A549 (cell line): ENCODE results near the gene DERA. TPM values are rescaled to one million over a fixed set of nuclear protein-coding genes. Genes with fewer than 3 reads are reported as not detected.

ENCODE experiments used
- ATAC-seq, 2 experiments: fragments of 200-7000 bp in 1 of 2; fragments of >200 bp in 1 of 2; cut with Nextera tagmentation in 1 of 2; cut with Tn5 transposase in 1 of 2; 3 replicates each; pipeline versions ENCODE4 v1.8.0 to v1.9.1; 2018 to 2020; ENCODE audit warnings: mild to moderate bottlenecking in 1 of 2, moderate library complexity in 1 of 2
- CTCF ChIA-PET: fragments of 300-600 bp; sonication (Branson Sonifier 250); formaldehyde crosslinking; extraction: SDS; loops from one replicate; lab custom pipeline; 2021; ENCODE audit warnings: antibody characterized with exemption, inconsistent platforms; lab: Yijun Ruan, JAX
- POLR2A ChIA-PET: fragments of 350-600 bp; formaldehyde crosslinking; extraction: SDS; loops from one replicate; lab custom pipeline; 2021; ENCODE audit warnings: antibody characterized with exemption, inconsistent platforms; lab: Yijun Ruan, JAX
- DNase-seq, 2 experiments: peaks; one replicate each; pipeline versions ENCODE4 v3.0.0 to v3.0.0-alpha.2; 2011 to 2016; ENCODE audit warnings: low read depth in 1 of 2, low spot score in 1 of 2
- FAIRE-seq: peaks from 2 replicates; lab custom pipeline; 2011; peaks lifted over from hg19 to GRCh38; lab: Jason Lieb, UNC
- H3K27ac ChIP-seq, 2 experiments: fragments of >200 bp; sonication (Bioruptor Twin); formaldehyde crosslinking; 3 replicates each; pipeline ENCODE4 v1.5.1; 2016 to 2017
- H3K4me1 ChIP-seq: fragments of >200 bp; sonication (Bioruptor Twin); formaldehyde crosslinking; 3 replicates; pipeline ENCODE4 v1.6.1; 2016
- H3K4me2 ChIP-seq: fragments of >200 bp; sonication (Bioruptor Twin); formaldehyde crosslinking; 3 replicates; pipeline ENCODE4 v1.6.1; 2016
- H3K4me3 ChIP-seq: fragments of >200 bp; sonication (Bioruptor Twin); formaldehyde crosslinking; 3 replicates; pipeline ENCODE4 v1.5.1; 2016
- H3K9me3 ChIP-seq: fragments of >200 bp; sonication (Bioruptor Twin); formaldehyde crosslinking; 3 replicates; pipeline ENCODE4 v1.6.1; 2016
- CBX8 ChIP-seq: fragments of 200-600 bp; sonication (generic); IDR thresholded peaks from 2 replicates; pipeline ENCODE4 v1.6.1; 2016
- CHD2 ChIP-seq: fragments of 150-350 bp; IDR thresholded peaks from 2 replicates; pipeline ENCODE4 v1.6.1; 2014; ENCODE audit warnings: low read length; ENCODE audit not compliant: partially characterized antibody
- CHD4 ChIP-seq: fragments of 200-600 bp; sonication (generic); IDR thresholded peaks from 2 replicates; pipeline ENCODE4 v1.6.1; 2016; ENCODE audit warnings: antibody characterized with exemption, mild to moderate bottlenecking, borderline replicate concordance
- EP300 ChIP-seq, 2 experiments: fragments of >200 bp; sonication (Bioruptor Twin); formaldehyde crosslinking; IDR thresholded peaks; 2 replicates in 1 of 2; 3 replicates in 1 of 2; pipeline ENCODE4 v1.6.1; 2016 to 2017
- FOSB ChIP-seq: fragments of 250-450 bp; sonication (Bioruptor Pico); IDR thresholded peaks from 2 replicates; pipeline ENCODE4 v1.5.0; 2020; ENCODE audit warnings: mild to moderate bottlenecking, moderate library complexity
- FOXS1 ChIP-seq: fragments of 250-450 bp; sonication (Bioruptor Pico); IDR thresholded peaks from 2 replicates; pipeline ENCODE4 v1.5.0; 2020; ENCODE audit warnings: mild to moderate bottlenecking, moderate library complexity
- GATA3 ChIP-seq: IDR thresholded peaks from 2 replicates; pipeline ENCODE4 v1.6.1; 2012; ENCODE audit warnings: borderline replicate concordance
- HDAC2 ChIP-seq: fragments of 200-600 bp; sonication (generic); IDR thresholded peaks from 2 replicates; pipeline ENCODE4 v1.6.1; 2016
- HES2 ChIP-seq: fragments of >200 bp; sonication (Bioruptor Twin); formaldehyde crosslinking; IDR thresholded peaks from 2 replicates; pipeline ENCODE4 v1.6.1; 2016
- HEYL ChIP-seq: fragments of 250-450 bp; sonication (Bioruptor Pico); IDR thresholded peaks from 2 replicates; pipeline ENCODE4 v1.8.0; 2021; ENCODE audit warnings: mild to moderate bottlenecking, moderate library complexity
- HOXB13 ChIP-seq: fragments of 250-450 bp; sonication (Bioruptor Pico); IDR thresholded peaks from 2 replicates; pipeline ENCODE4 v1.5.0; 2020; ENCODE audit warnings: low read depth, mild to moderate bottlenecking, moderate library complexity
- JUN ChIP-seq, 2 experiments: fragments of >200 bp; sonication (Bioruptor Twin); formaldehyde crosslinking; IDR thresholded peaks; 2 replicates in 1 of 2; 3 replicates in 1 of 2; pipeline ENCODE4 v1.6.1; 2016 to 2017
- KDM1A ChIP-seq: fragments of 200-600 bp; sonication (generic); IDR thresholded peaks from 2 replicates; pipeline ENCODE4 v1.6.1; 2016; ENCODE audit warnings: low read depth, mild to moderate bottlenecking
- MAX ChIP-seq: IDR thresholded peaks from 2 replicates; pipeline ENCODE4 v1.6.1; 2012
- MAZ ChIP-seq: fragments of 150-350 bp; IDR thresholded peaks from 2 replicates; pipeline ENCODE4 v1.6.1; 2014; ENCODE audit warnings: antibody characterized with exemption, low read depth, low read length, borderline replicate concordance
- MYC ChIP-seq: IDR thresholded peaks from 2 replicates; pipeline ENCODE4 v1.6.1; 2012; ENCODE audit warnings: mild to moderate bottlenecking, inconsistent platforms, low read length, improper control_type of control experiment, borderline replicate concordance
- NFE2L2 ChIP-seq: fragments of 150-350 bp; conservative IDR thresholded peaks from 2 replicates; pipeline ENCODE4 v1.6.1; 2014; ENCODE audit warnings: low read length
- NPAS2 ChIP-seq: fragments of 250-450 bp; sonication (Bioruptor Pico); IDR thresholded peaks from 2 replicates; pipeline ENCODE4 v1.8.0; 2022; ENCODE audit warnings: mild to moderate bottlenecking, moderate library complexity, borderline replicate concordance
- PHF8 ChIP-seq: fragments of 200-600 bp; sonication (generic); IDR thresholded peaks from 2 replicates; pipeline ENCODE4 v1.6.1; 2016; ENCODE audit warnings: low read depth, mild to moderate bottlenecking, antibody characterized with exemption, moderate library complexity, borderline replicate concordance
- POLR2A ChIP-seq: IDR thresholded peaks from 2 replicates; pipeline ENCODE4 v1.6.1; 2012; ENCODE audit warnings: mild to moderate bottlenecking, low read length
- RCOR1 ChIP-seq: fragments of 150-350 bp; IDR thresholded peaks from 2 replicates; pipeline ENCODE4 v1.6.1; 2014; ENCODE audit warnings: antibody characterized with exemption, low read length, low read depth
- SMC3 ChIP-seq: fragments of >200 bp; sonication (Bioruptor Twin); formaldehyde crosslinking; IDR thresholded peaks from 3 replicates; pipeline ENCODE4 v1.6.1; 2018; ENCODE audit warnings: inconsistent platforms
- SREBF2 ChIP-seq: fragments of 450-650 bp; IDR thresholded peaks from 2 replicates; pipeline ENCODE4 v1.6.1; 2014; ENCODE audit warnings: mild to moderate bottlenecking, moderate library complexity
- TFCP2L1 ChIP-seq: fragments of 250-450 bp; sonication (Bioruptor Pico); IDR thresholded peaks from 2 replicates; pipeline ENCODE4 v1.5.0; 2021; ENCODE audit warnings: mild to moderate bottlenecking
- TP53 ChIP-seq: fragments of 250-450 bp; sonication (Bioruptor Pico); IDR thresholded peaks from 2 replicates; pipeline ENCODE4 v1.5.0; 2021; ENCODE audit warnings: mild to moderate bottlenecking, moderate library complexity
- WGBS: methylation state at CpG from one replicate; pipeline ENCODE4 v1.1.6; 2017; ENCODE audit errors: missing lambda C conversion rate; 5-methylcytosine and 5-hydroxymethylcytosine counted together
- polyA minus RNA-seq: library from RNA; depleted of rRNA, polyadenylated mRNA; stranded (reverse); fragments of >200 nt; gene quantifications from 2 replicates; pipeline ENCODE4 v1.2.3, GENCODE V29; 2011; rRNA and poly(A)+ RNA removed
- polyA plus RNA-seq, 4 experiments: library from polyadenylated mRNA; depleted of rRNA in 3 of 4; stranded (reverse); fragments of >200 nt; fragmentation: RNase III in 1 of 4; extraction: RNeasy Plus Mini Kit Qiagen cat#74134 plus additional on column Dnase treatment in 1 of 4; gene quantifications; 2 replicates in 3 of 4; 3 replicates in 1 of 4; pipeline ENCODE4 v1.2.3, GENCODE V29; 2011 to 2017
- TF ChIP-seq, protein P1 (sequence below): IDR thresholded peaks from 2 replicates; pipeline ENCODE4 v1.6.1; 2012; ENCODE audit warnings: low read depth, borderline replicate concordance
- TF ChIP-seq, protein P2 (sequence below): fragments of >200 bp; sonication (Bioruptor Twin); formaldehyde crosslinking; IDR thresholded peaks from 3 replicates; pipeline ENCODE4 v1.6.1; 2016

Gene DERA
- polyA plus RNA-seq (2011; rRNA removed) (50.5 and 65.0 TPM in 2 replicates), polyA plus RNA-seq (2017; fragmentation: RNase III; extraction: RNeasy Plus Mini Kit Qiagen cat#74134 plus additional on column Dnase treatment) (45.2 to 49.4 TPM (median 45.3 TPM) in 3 replicates), polyA minus RNA-seq (23.4 and 31.0 TPM in 2 replicates)
- 22.5 and 26.4 TPM in 2 replicates for polyA plus RNA-seq (2012; cell fraction: cytosol; rRNA removed)
- polyA plus RNA-seq (2012; cell fraction: nucleus; rRNA removed): 8.0 and 15.7 TPM in 2 replicates

DNA sequence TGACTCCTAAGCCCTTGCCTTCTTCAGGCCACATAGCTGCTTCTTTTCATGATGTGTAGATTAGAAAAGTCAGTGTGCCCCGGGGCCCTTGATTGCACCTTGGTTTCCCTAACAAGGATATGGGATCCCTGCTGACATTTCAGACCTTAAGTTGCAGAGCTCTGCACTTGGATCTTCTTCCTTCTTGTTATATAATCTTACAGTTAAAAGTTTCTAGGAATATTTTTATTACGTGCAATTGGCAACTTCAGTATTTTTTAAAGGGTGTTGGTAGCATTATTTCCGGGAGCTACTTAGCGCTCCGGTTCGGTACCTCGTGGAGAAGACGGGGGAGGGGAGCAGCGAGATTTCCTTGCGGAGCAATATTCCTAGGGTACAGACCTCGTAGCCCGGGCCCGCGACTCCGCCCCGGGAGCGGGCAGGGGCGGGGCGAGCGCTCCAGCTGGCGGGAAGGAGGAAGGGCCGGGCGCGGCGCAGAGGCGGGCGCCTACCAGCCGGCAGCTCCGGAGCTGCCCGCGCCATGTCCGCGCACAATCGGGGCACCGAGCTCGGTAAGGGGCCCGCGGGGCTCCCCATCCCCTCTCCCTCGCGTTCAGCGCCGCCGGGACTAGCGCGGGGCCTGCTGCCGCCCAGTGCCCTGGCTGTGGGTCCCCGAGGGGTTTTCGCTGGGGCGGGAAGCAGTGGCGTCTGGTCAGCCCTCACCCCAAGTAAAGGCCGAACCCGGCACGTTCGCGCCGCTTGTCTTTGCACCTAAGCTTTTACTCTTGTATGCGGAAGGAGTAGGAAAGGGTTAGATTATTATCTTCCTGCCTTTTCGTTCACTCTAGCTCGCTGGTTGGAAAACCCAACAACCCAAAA lies at the start of gene DERA:
Gene DERA (plus strand): TSS at position 469 of the 858 bp plus-strand sequence. CDS start 52 bp downstream, at position 521.
- peaks cover 20% of the 10 kb centered on the region for H3K4me1 ChIP-seq
- WGBS: under 1% methylated on average over 21 of the region's 59 CpGs
- ATAC-seq (peak; percentile 97 to 99), FAIRE-seq (no peak), DNase-seq (peak; percentile 72 to 83)
- no peak for TF ChIP-seq HES2
- peak; percentile 58 to 90; a peak in 3 of 5 replicates for TF ChIP-seq JUN (IDR thresholded peaks at IDR 0.05)
- TF ChIP-seq CBX8: no peak
- no peak for TF ChIP-seq NFE2L2
- TF ChIP-seq NPAS2: peak; percentile 26; the same call in 1 of the 2 replicates
- TF ChIP-seq SMC3: no peak
- TF ChIP-seq CHD4: no peak
- no peak for TF ChIP-seq KDM1A
- TF ChIP-seq GATA3: peak; percentile 35
- no peak for TF ChIP-seq FOXS1
- TF ChIP-seq TP53 (CRISPR knock-in tag): 0 out of 2 replicates have a peak, but pooled peaks have one; percentile 46
- TF ChIP-seq, protein P1, sequence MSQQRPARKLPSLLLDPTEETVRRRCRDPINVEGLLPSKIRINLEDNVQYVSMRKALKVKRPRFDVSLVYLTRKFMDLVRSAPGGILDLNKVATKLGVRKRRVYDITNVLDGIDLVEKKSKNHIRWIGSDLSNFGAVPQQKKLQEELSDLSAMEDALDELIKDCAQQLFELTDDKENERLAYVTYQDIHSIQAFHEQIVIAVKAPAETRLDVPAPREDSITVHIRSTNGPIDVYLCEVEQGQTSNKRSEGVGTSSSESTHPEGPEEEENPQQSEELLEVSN: peak; percentile 73; the same call in 1 of the 2 replicates
- TF ChIP-seq POLR2A: peak; percentile 93
- TF ChIP-seq MYC: peak; percentile 62; the same call in 1 of the 2 replicates
- TF ChIP-seq CHD2: peak; percentile 57
- peak; percentile 89; the same call in 1 of the 2 replicates for TF ChIP-seq PHF8
- no peak for TF ChIP-seq MAZ
- TF ChIP-seq MAX: peak; percentile 89
- no peak for TF ChIP-seq HDAC2
- 0 out of 2 replicates have a peak, but pooled peaks have one; percentile 58 for TF ChIP-seq TFCP2L1
- 0 out of 2 replicates have a peak, but pooled peaks have one; percentile 75 for TF ChIP-seq HEYL (CRISPR knock-in tag)
- TF ChIP-seq EP300 (IDR thresholded peaks at IDR 0.05): no peak
- peak; percentile 56; the same call in 1 of the 2 replicates for TF ChIP-seq FOSB (CRISPR knock-in tag)
- TF ChIP-seq SREBF2: no peak
- no peak for TF ChIP-seq HOXB13
- TF ChIP-seq, protein P2, sequence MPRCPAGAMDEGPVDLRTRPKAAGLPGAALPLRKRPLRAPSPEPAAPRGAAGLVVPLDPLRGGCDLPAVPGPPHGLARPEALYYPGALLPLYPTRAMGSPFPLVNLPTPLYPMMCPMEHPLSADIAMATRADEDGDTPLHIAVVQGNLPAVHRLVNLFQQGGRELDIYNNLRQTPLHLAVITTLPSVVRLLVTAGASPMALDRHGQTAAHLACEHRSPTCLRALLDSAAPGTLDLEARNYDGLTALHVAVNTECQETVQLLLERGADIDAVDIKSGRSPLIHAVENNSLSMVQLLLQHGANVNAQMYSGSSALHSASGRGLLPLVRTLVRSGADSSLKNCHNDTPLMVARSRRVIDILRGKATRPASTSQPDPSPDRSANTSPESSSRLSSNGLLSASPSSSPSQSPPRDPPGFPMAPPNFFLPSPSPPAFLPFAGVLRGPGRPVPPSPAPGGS: peak; percentile 88
- TF ChIP-seq RCOR1: no peak
- H3K9me3 ChIP-seq: no peaks in the 10 kb centered on the region
- peak within 1 kb of the TSS; percentile 83 to 96 for H3K27ac ChIP-seq
- CTCF ChIA-PET: interaction anchor here (0.9 to 2.4 kb wide), 6 partner anchors 10 to 325 kb away, joined by 3 to 17 read pairs (median 4); no protein-coding TSS in a partner anchor
- H3K4me3 ChIP-seq: peak within 1 kb of the TSS; percentile 58
- POLR2A ChIA-PET: interaction anchor here (0.7 to 2.3 kb wide), 6 partner anchors 8 to 29 kb away, joined by 3 to 13 read pairs (median 4); partner anchors contain the start of gene STRAP
- H3K4me2 ChIP-seq: peak within 1 kb of the TSS; percentile 82
